Erythroblast (primary cell): ENCODE data around the gene RCAN3.

Source experiments
- GATA1 ChIP-seq: IDR thresholded peaks from 2 replicates; pipeline ENCODE4 v1.6.1; 2011; ENCODE audit warnings: low read depth, mild to moderate bottlenecking, control low read depth, low read length, moderate library complexity
- POLR2A ChIP-seq: IDR thresholded peaks from 2 replicates; pipeline ENCODE4 v1.6.1; 2011; ENCODE audit warnings: mild to moderate bottlenecking, low read length

DNA sequence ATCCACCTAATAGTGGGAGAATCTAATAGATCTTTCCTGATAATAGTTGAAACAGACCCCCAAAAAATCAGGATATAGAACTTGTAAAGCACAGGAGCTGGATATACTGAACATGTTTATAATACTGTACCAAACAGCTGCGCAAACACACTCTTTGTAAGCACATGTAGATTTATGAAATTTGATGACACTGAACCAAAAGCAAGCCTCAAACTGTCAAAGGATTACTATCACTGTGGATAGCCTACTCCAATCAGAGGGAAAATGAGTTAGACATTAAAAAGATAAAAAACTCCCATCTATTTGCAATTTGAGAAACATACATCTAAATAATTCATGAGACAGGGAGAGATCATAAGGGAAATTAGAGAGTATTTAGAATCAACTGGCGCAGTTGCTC, 26.1 kb downstream of the RCAN3 start:
- TF ChIP-seq POLR2A: no peak
- no peak for TF ChIP-seq GATA1
